Prostate gland (tissue), 2 donors: ENCODE measurements around the gene PACSIN1.

Experiments used
- POLR2A ChIP-seq: fragments of 450-650 bp; IDR thresholded peaks from one replicate; pipeline ENCODE4 v1.6.1; 2016; ENCODE audit warnings: antibody characterized with exemption, mild to moderate bottlenecking
- POLR2AphosphoS5 ChIP-seq: sonication (generic); formaldehyde crosslinking; IDR thresholded peaks from one replicate; pipeline ENCODE4 v1.6.1; 2017; ENCODE audit warnings: antibody characterized with exemption
- TF ChIP-seq, protein P1 (sequence below), 4 experiments: fragments of 200-600 bp in 2 of 4; fragments of 450-650 bp in 2 of 4; sonication (generic) in 2 of 4; IDR thresholded peaks; 1 replicate in 3 of 4; 2 replicates in 1 of 4; pipeline ENCODE4 v1.5.1; 2016 to 2019; ENCODE audit warnings: antibody characterized with exemption in 4 of 4, mild to moderate bottlenecking in 2 of 4, moderate library complexity in 2 of 4

DNA sequence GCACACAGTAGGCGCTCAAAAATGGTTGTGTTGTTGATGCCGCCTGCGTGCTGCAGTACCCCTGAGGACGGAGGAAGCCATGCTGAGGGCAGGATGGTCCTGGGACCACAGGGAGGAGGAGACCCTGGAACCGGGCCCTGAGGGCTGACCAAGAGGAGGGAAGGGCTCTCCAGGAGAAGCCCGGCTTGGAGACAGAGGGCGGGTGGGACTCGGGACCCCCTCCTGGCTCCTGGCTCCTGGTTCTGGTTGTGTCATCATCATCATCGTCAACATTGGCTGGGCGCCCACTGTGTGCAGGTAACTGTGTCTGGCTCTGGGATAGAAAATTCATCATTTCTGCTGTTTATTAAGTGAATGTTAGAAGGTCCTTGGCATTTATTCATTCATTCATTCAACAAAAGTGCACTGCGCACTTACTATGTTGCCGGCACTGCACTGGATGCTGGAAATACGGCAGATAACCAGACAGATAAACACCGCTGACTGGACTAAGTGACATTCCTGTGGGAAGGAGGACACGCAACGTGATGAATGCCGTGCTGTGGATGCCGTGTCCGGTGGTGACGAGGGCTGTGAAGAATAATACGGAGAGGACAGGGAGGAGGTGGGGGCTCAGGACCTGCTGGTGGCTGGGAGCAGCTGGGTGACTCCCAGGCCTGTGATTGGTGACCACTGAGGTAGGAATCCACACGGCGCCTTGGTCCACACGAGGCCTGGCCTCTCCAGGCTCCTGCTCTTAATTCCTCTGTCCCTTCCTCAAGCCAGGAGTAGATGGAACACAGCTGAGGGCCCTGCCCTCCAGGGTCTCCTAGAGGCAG lies 55.0 kb downstream of the PACSIN1 start:
- TF ChIP-seq, protein P1, sequence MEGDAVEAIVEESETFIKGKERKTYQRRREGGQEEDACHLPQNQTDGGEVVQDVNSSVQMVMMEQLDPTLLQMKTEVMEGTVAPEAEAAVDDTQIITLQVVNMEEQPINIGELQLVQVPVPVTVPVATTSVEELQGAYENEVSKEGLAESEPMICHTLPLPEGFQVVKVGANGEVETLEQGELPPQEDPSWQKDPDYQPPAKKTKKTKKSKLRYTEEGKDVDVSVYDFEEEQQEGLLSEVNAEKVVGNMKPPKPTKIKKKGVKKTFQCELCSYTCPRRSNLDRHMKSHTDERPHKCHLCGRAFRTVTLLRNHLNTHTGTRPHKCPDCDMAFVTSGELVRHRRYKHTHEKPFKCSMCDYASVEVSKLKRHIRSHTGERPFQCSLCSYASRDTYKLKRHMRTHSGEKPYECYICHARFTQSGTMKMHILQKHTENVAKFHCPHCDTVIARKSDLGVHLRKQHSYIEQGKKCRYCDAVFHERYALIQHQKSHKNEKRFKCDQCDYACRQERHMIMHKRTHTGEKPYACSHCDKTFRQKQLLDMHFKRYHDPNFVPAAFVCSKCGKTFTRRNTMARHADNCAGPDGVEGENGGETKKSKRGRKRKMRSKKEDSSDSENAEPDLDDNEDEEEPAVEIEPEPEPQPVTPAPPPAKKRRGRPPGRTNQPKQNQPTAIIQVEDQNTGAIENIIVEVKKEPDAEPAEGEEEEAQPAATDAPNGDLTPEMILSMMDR (IDR thresholded peaks at IDR 0.05), result no peak
- TF ChIP-seq POLR2AphosphoS5 (no peak), POLR2A (no peak)
